HepG2 (cell line): ENCODE measurements around the gene C1orf35. TPM values are rescaled to one million over a fixed set of nuclear protein-coding genes. Genes with fewer than 3 reads are reported as not detected.

Source experiments
- ARID5B ChIP-seq: IDR thresholded peaks from 2 replicates; pipeline ENCODE4 v1.4.0; 2020; ENCODE audit warnings: mild to moderate bottlenecking, missing genetic modification reagents
- ARNT ChIP-seq: fragments of 450-650 bp; IDR thresholded peaks from 2 replicates; pipeline ENCODE4 v1.6.1; 2017
- CAMTA2 ChIP-seq: sonication (generic); formaldehyde crosslinking; IDR thresholded peaks from 2 replicates; pipeline ENCODE4 v1.4.0; 2020; ENCODE audit warnings: mild to moderate bottlenecking, missing genetic modification reagents, borderline replicate concordance
- GLI4 ChIP-seq: sonication (generic); formaldehyde crosslinking; IDR thresholded peaks from 2 replicates; pipeline ENCODE4 v1.5.1; 2020; ENCODE audit warnings: missing genetic modification reagents, mild to moderate bottlenecking, moderate library complexity, borderline replicate concordance
- HNF1B ChIP-seq: sonication (generic); formaldehyde crosslinking; IDR thresholded peaks from 2 replicates; pipeline ENCODE4 v1.5.1; 2020; ENCODE audit warnings: mild to moderate bottlenecking, moderate library complexity, missing genetic modification reagents
- KDM2A ChIP-seq: sonication (generic); formaldehyde crosslinking; IDR thresholded peaks from 2 replicates; pipeline ENCODE4 v1.4.0; 2020; ENCODE audit warnings: low read depth, missing genetic modification reagents, borderline replicate concordance
- KLF6 ChIP-seq: IDR thresholded peaks from 2 replicates; pipeline ENCODE4 v1.8.0; 2016; ENCODE audit warnings: missing biosample characterization, missing genetic modification reagents
- NFE2L2 ChIP-seq: fragments of 150-350 bp; IDR thresholded peaks from 2 replicates; pipeline ENCODE4 v1.6.1; 2014; ENCODE audit warnings: low read length
- NFKBIZ ChIP-seq: IDR thresholded peaks from 2 replicates; pipeline ENCODE4 v1.6.1; 2018; ENCODE audit warnings: missing genetic modification reagents, missing compliant biosample characterization
- RAD51 ChIP-seq: fragments of 450-650 bp; IDR thresholded peaks from 2 replicates; pipeline ENCODE4 v1.6.1; 2016; ENCODE audit warnings: borderline replicate concordance
- SNAI1 ChIP-seq: sonication (generic); formaldehyde crosslinking; IDR thresholded peaks from 2 replicates; pipeline ENCODE4 v1.5.0; 2020; ENCODE audit warnings: mild to moderate bottlenecking, missing genetic modification reagents, borderline replicate concordance
- THAP8 ChIP-seq: sonication (generic); formaldehyde crosslinking; IDR thresholded peaks from 2 replicates; pipeline ENCODE4 v1.5.1; 2020; ENCODE audit warnings: missing genetic modification reagents, mild to moderate bottlenecking, borderline replicate concordance
- ZNF260 ChIP-seq: sonication (generic); formaldehyde crosslinking; IDR thresholded peaks from 2 replicates; pipeline ENCODE4 v1.4.0; 2020; ENCODE audit warnings: missing genetic modification reagents, low read depth, mild to moderate bottlenecking, borderline replicate concordance
- ZNF451 ChIP-seq: sonication (generic); formaldehyde crosslinking; IDR thresholded peaks from 2 replicates; pipeline ENCODE4 v1.5.0; 2020; ENCODE audit warnings: mild to moderate bottlenecking, missing genetic modification reagents
- ZNF564 ChIP-seq: sonication (generic); formaldehyde crosslinking; IDR thresholded peaks from 2 replicates; pipeline ENCODE4 v1.8.1; 2023; ENCODE audit warnings: mild to moderate bottlenecking, missing genetic modification reagents
- ZNF652 ChIP-seq: IDR thresholded peaks from 2 replicates; pipeline ENCODE4 v1.6.1; 2016; ENCODE audit warnings: low read depth, borderline replicate concordance
- ZNF773 ChIP-seq: sonication (generic); formaldehyde crosslinking; IDR thresholded peaks from 2 replicates; pipeline ENCODE4 v1.4.0; 2020; ENCODE audit warnings: missing genetic modification reagents, borderline replicate concordance
- ZNF839 ChIP-seq: sonication (generic); formaldehyde crosslinking; IDR thresholded peaks from 2 replicates; pipeline ENCODE4 v1.4.0; 2020; ENCODE audit warnings: missing genetic modification reagents, mild to moderate bottlenecking, borderline replicate concordance
- polyA plus RNA-seq, 8 experiments: library from polyadenylated mRNA; depleted of rRNA in 3 of 8; stranded (reverse) in 7 of 8; unstranded in 1 of 8; fragments of >200 nt; fragmentation: Illumina TruSeq in 4 of 8; extraction: Trizol in 4 of 8; gene quantifications; 2 replicates each; pipeline versions ENCODE4 v1.2.1 to v1.2.3, GENCODE V29; 2011 to 2016; ENCODE audit warnings: low read depth in 4 of 8, missing spikeins in 1 of 8, mixed read lengths in 1 of 8; ENCODE audit not compliant: insufficient read depth in 1 of 8
- total RNA-seq, 5 experiments: library from RNA; depleted of rRNA; stranded (reverse); fragments of >200 nt; fragmentation: Illumina TruSeq; extraction: Trizol; gene quantifications; 2 replicates each; pipeline ENCODE4 v1.2.3, GENCODE V29; 2016; ENCODE audit warnings: low read depth in 1 of 5
- TF ChIP-seq, protein P1 (sequence below): sonication (generic); formaldehyde crosslinking; IDR thresholded peaks from 2 replicates; pipeline ENCODE4 v1.8.1; 2023; ENCODE audit warnings: mild to moderate bottlenecking, missing genetic modification reagents
- TF ChIP-seq, protein P2 (sequence below): sonication (generic); formaldehyde crosslinking; conservative IDR thresholded peaks from 2 replicates; pipeline ENCODE4 v1.8.0; 2022; ENCODE audit warnings: missing genetic modification reagents

C1orf35 gene
- total and polyA plus RNA-seq, 2 of the 13 experiments (the other 11 are each of a cell fraction or from before 2014, with no cell fraction given): 8.1 to 19.3 TPM

DNA sequence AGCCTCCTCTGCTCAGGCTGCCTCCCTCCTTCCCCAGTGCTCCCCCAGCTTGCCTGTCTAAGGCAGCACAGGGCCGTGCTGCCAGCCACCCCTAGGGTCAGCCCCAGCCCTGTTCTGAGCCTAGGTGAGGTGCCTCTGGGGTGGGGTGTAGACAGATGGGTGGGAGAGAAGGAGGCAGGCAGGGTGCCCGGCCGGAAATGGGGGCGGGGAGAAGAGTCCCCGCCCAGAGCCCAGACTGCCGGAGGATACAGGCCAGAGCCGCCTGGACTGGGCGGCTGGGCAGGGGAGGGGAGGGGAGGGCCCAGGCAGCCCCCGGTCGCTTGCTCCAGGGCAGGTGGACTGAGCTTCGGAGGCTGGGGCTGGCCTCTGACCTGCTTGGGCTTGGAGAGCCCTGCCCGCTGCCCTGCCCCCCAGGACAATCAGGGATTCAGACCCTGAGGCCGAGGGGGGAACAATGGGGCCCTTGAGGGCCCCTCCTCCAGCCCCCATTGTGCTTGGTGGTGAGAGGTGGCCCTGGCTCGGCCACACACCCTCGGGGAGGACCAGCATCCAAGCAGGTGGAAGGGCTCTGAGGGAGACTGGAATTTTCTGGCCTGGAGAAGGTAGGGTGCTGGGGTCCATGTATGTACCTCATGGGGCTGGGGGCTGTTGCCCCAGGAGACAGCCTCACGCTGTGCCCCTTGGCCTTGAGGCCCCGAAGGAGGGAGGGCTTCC is 46.4 kb upstream of the C1orf35 start, which contains the start of gene GJC2 (continued):
- TF ChIP-seq NFE2L2 (no peak), KLF6 (no peak), ZNF652 (CRISPR knock-in tag) (no peak), ZNF773 (CRISPR knock-in tag) (no peak), ZNF451 (CRISPR knock-in tag) (no peak), HNF1B (CRISPR knock-in tag) (no peak), NFKBIZ (CRISPR knock-in tag) (no peak), CAMTA2 (CRISPR knock-in tag) (no peak), ARID5B (CRISPR knock-in tag) (peak; percentile 35; the same call in 1 of the 2 replicates), RAD51 (no peak), GLI4 (CRISPR knock-in tag) (0 out of 2 replicates have a peak, but pooled peaks have one; percentile 47), ZNF260 (no peak), ARNT (no peak), KDM2A (CRISPR knock-in tag) (no peak), ZNF564 (0 out of 2 replicates have a peak, but pooled peaks have one; percentile 30), THAP8 (no peak), ZNF839 (CRISPR knock-in tag) (no peak), SNAI1 (CRISPR knock-in tag) (no peak)
- TF ChIP-seq, protein P1, sequence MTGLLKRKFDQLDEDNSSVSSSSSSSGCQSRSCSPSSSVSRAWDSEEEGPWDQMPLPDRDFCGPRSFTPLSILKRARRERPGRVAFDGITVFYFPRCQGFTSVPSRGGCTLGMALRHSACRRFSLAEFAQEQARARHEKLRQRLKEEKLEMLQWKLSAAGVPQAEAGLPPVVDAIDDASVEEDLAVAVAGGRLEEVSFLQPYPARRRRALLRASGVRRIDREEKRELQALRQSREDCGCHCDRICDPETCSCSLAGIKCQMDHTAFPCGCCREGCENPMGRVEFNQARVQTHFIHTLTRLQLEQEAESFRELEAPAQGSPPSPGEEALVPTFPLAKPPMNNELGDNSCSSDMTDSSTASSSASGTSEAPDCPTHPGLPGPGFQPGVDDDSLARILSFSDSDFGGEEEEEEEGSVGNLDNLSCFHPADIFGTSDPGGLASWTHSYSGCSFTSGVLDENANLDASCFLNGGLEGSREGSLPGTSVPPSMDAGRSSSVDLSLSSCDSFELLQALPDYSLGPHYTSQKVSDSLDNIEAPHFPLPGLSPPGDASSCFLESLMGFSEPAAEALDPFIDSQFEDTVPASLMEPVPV (CRISPR knock-in tag): no peak
- TF ChIP-seq, protein P2, sequence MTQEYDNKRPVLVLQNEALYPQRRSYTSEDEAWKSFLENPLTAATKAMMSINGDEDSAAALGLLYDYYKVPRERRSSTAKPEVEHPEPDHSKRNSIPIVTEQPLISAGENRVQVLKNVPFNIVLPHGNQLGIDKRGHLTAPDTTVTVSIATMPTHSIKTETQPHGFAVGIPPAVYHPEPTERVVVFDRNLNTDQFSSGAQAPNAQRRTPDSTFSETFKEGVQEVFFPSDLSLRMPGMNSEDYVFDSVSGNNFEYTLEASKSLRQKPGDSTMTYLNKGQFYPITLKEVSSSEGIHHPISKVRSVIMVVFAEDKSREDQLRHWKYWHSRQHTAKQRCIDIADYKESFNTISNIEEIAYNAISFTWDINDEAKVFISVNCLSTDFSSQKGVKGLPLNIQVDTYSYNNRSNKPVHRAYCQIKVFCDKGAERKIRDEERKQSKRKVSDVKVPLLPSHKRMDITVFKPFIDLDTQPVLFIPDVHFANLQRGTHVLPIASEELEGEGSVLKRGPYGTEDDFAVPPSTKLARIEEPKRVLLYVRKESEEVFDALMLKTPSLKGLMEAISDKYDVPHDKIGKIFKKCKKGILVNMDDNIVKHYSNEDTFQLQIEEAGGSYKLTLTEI (CRISPR knock-in tag): no peak
